Measurements from ENCODE around the gene CHRND. TPM values are rescaled to one million over a fixed set of nuclear protein-coding genes. Genes with fewer than 3 reads are reported as not detected.
A peak's percentile ranks its signal among the peaks of the same experiment; 100 is the strongest.

CHRND gene
- total and polyA plus RNA-seq, 2 of the 8 experiments (the other 6 are each of a cell fraction or from before 2014, with no cell fraction given), result 0.24 TPM; not detected in 1

DNA sequence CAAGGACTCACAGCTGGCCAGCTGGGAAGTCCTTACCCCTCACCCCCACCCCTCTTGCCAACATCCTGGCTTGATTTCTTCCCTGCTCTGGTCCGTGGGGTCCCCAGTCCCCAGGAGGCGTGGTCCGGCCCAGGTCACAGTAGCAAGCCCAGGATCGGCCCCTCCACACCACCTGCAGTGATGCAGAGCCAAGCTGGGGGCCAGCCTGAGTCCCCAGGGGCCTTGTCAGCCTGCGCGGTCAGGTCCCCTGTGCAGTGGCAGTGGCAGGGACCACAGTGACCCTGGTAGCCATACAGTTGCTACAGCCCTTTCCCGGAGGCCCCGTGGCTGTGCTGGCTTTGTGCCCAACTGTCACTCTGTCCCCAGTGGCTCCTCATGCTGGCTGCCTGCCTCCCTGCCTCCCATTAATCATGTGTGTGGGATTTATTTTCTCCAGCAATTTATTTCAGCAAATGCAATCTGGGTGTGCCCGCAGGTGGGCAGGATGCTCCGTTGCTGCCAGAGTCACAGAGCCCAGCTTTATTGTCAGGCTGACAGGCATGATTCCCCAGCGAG, 14.5 kb upstream of the CHRND start:
- H3K14ac ChIP-seq (ENCODE audit: insufficient read length), result no peak overlapping the region
- FAIRE-seq (no peak), DNase-seq (ENCODE audit: low read depth in 1 of 2, low spot score in 2 of 2) (no peak)
- H3K36me3 ChIP-seq (ENCODE audit: control insufficient read depth in 2 of 4, insufficient read depth in 4 of 4, low read length in 3 of 4), result no peaks in the 10 kb centered on the region
- H3K79me2 ChIP-seq (ENCODE audit: control insufficient read depth in 1 of 2, insufficient read depth in 2 of 2, low read length in 2 of 2), result no peaks in the 10 kb centered on the region
- no peak overlapping the region for H3K27ac ChIP-seq (ENCODE audit: low read depth, low read length)
- no peak overlapping the region for H3K9ac ChIP-seq (replicated peaks in 1 of 4; ENCODE audit: extremely low read depth in 1 of 4, low read depth in 3 of 4, low read length in 3 of 4)
- H4K20me1 ChIP-seq (replicated peaks in 1 of 2; ENCODE audit: control insufficient read depth in 1 of 2, insufficient read depth in 2 of 2, low read length in 2 of 2), result no peaks in the 10 kb centered on the region
- TF ChIP-seq POLR2A (IDR thresholded peaks at IDR 0.05; ENCODE audit: control extremely low read depth in 1 of 2, low read depth in 2 of 2, low read length in 2 of 2), result no peak
- no peak for TF ChIP-seq KDM5A (IDR thresholded peaks at IDR 0.05; ENCODE audit: low read length)
- TF ChIP-seq ASH2L (IDR thresholded peaks at IDR 0.05; ENCODE audit: low read length), result no peak
- no peak for TF ChIP-seq SRF (IDR thresholded peaks at IDR 0.05; ENCODE audit: low read depth, low read length)
- no peak overlapping the region for H2AK5ac ChIP-seq (ENCODE audit: low read depth, low read length)
- H3K4me3 ChIP-seq (ENCODE audit: extremely low read depth in 1 of 4, insufficient read depth in 2 of 4, low read depth in 3 of 4, low read length in 4 of 4), result no peak overlapping the region
- no peak overlapping the region for H3K4ac ChIP-seq (replicated peaks; ENCODE audit: insufficient read length, low read depth, low read length)
- H3K23ac ChIP-seq (ENCODE audit: insufficient read length), result no peak overlapping the region
- peak overlapping the region; percentile 12; the same call in 1 of the 2 replicates for H4K8ac ChIP-seq (ENCODE audit: extremely low read depth, insufficient read depth, low read length)
- H2BK12ac ChIP-seq (ENCODE audit: low read depth, low read length), result no peak overlapping the region
- H3K18ac ChIP-seq (ENCODE audit: extremely low read depth, low read length), result no peak overlapping the region
- no peaks in the 10 kb centered on the region for H3K9me3 ChIP-seq (ENCODE audit: insufficient read depth in 2 of 2, low read depth in 1 of 2, low read length in 1 of 2)
- H4K91ac ChIP-seq (replicated peaks; ENCODE audit: insufficient read length, low read length), result no peak overlapping the region
- 86% methylated on average over 11 of the region's 11 CpGs; no CpG with 5 or more reads in 1 of the 2 experiments for WGBS, 2 experiments (ENCODE audit: extremely low coverage in 1 of 2, insufficient coverage in 1 of 2, insufficient read length in 1 of 2, insufficient replicate concordance in 2 of 2, low coverage in 1 of 2, low lambda C conversion rate in 2 of 2, missing lambda C conversion rate in 1 of 2)
- no peak overlapping the region for H2BK20ac ChIP-seq (ENCODE audit: low read length)
- no peak overlapping the region for H3K4me2 ChIP-seq (ENCODE audit: insufficient read depth in 1 of 2, low read depth in 2 of 2, low read length in 2 of 2)
- POLR2A ChIA-PET (ENCODE audit: partially characterized antibody), result interaction anchor here (0.8 to 1.4 kb wide), 4 partner anchors 10 to 94 kb away, joined by 3 to 4 read pairs (median 4); no protein-coding TSS in a partner anchor
- no peak overlapping the region for H2BK5ac ChIP-seq (ENCODE audit: low read depth, low read length)
- no peak overlapping the region for H2AFZ ChIP-seq (ENCODE audit: low read length)
- H3K4me1 ChIP-seq (replicated peaks in 1 of 4; ENCODE audit: control insufficient read depth in 3 of 4, insufficient read depth in 4 of 4, low read length in 3 of 4), result peaks cover 0 to 10% (median 3%) of the 10 kb centered on the region in 4 experiments; a peak in 2 of 7 replicates
- CTCF ChIA-PET (ENCODE audit: partially characterized antibody), result interaction anchor here (0.8 to 10.8 kb wide), 6 partner anchors 11 to 149 kb away, joined by 3 to 176 read pairs (median 5); partner anchors contain the start of genes CHRND and PRSS56
- peak overlapping the region; percentile 72; the same call in 1 of the 2 replicates for H2BK15ac ChIP-seq (ENCODE audit: low read length)
- H3K56ac ChIP-seq (replicated peaks; ENCODE audit: insufficient read length, low read depth, low read length), result no peak overlapping the region
- H3K27me3 ChIP-seq (replicated peaks in 1 of 4; ENCODE audit: control insufficient read depth in 3 of 4, extremely low read depth in 1 of 4, insufficient read depth in 3 of 4, low read length in 3 of 4), result peaks cover 0 to 10% (median 4%) of the 10 kb centered on the region in 4 experiments; a peak in 3 of 7 replicates
- H2BK120ac ChIP-seq (replicated peaks; ENCODE audit: low read depth, low read length), result no peak overlapping the region
- no peaks in the 10 kb centered on the region for H3K79me1 ChIP-seq (ENCODE audit: low read depth, low read length)
- H4K5ac ChIP-seq (ENCODE audit: insufficient read length, low read depth, low read length), result no peak overlapping the region
- peaks cover 2% of the 10 kb centered on the region; the same call in 1 of the 2 replicates for H3K23me2 ChIP-seq (ENCODE audit: low read depth, low read length)
